ENCODE data around the gene ZNF8. TPM values are rescaled to one million over a fixed set of nuclear protein-coding genes. Genes with fewer than 3 reads are reported as not detected.

Gene ZNF8
- total RNA-seq, 1 donor from 2014 or later: 2.4 TPM

DNA sequence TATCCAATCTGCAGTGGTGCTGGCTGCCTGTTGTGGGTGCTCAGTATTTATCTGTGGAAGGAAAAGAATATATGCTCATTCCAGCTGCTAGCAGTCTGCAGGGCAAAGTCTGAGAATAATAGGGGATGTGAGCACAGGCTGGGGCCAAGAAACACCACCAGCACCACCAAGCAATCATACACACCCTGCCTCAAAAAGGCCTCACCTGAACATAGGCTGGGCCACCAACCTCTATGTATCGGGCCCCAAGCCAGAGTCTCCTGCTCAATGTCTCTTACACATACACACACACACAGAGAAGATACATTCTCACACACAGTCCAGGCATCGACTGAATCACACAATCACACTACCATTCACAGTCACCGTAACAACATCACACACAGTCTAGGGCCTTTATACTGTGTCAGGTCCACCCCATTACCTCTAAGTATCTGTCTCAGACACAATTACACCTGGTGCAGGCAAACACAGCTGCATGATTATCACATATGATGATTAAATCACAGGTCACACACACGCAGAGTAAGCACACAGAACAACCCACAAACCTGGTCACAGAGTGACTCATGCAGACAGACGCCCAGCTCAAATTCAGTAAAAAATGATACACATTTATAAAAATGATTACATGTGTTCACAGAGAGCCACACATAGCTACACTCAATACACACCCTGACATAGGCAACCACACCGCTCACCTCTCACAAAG, 46.7 kb downstream of the ZNF8 start:
- Histone ChIP-seq H3K27me3 (ENCODE audit: control insufficient read depth, insufficient read depth, low read length) (no peaks in the 10 kb centered on the region), H3K36me3 (ENCODE audit: control insufficient read depth, insufficient read depth, low read length) (peaks cover 4% of the 10 kb centered on the region), H3K4me3 (ENCODE audit: low read depth, low read length) (peak overlapping the region; percentile 74)
- FAIRE-seq: peak; percentile 43
- peak; percentile 82 for DNase-seq (ENCODE audit: low read depth)
- TF ChIP-seq, protein P1, sequence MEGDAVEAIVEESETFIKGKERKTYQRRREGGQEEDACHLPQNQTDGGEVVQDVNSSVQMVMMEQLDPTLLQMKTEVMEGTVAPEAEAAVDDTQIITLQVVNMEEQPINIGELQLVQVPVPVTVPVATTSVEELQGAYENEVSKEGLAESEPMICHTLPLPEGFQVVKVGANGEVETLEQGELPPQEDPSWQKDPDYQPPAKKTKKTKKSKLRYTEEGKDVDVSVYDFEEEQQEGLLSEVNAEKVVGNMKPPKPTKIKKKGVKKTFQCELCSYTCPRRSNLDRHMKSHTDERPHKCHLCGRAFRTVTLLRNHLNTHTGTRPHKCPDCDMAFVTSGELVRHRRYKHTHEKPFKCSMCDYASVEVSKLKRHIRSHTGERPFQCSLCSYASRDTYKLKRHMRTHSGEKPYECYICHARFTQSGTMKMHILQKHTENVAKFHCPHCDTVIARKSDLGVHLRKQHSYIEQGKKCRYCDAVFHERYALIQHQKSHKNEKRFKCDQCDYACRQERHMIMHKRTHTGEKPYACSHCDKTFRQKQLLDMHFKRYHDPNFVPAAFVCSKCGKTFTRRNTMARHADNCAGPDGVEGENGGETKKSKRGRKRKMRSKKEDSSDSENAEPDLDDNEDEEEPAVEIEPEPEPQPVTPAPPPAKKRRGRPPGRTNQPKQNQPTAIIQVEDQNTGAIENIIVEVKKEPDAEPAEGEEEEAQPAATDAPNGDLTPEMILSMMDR (IDR thresholded peaks at IDR 0.05; ENCODE audit: insufficient read depth, low read length, severe bottlenecking): no peak

GRCh38 chr19:58326501-58326913, 47.8 kb downstream of the ZNF8 start:
- DNase-seq (ENCODE audit: low read depth) (no peak), FAIRE-seq (no peak)
- peaks cover 4% of the 10 kb centered on the region for H3K36me3 ChIP-seq (ENCODE audit: control insufficient read depth, insufficient read depth, low read length)
- H3K27me3 ChIP-seq (ENCODE audit: control insufficient read depth, insufficient read depth, low read length): no peaks in the 10 kb centered on the region
- TF ChIP-seq, protein P1 (IDR thresholded peaks at IDR 0.05; ENCODE audit: insufficient read depth, low read length, severe bottlenecking): no peak
- H3K4me3 ChIP-seq (ENCODE audit: low read depth, low read length): peak overlapping the region; percentile 74

DNA sequence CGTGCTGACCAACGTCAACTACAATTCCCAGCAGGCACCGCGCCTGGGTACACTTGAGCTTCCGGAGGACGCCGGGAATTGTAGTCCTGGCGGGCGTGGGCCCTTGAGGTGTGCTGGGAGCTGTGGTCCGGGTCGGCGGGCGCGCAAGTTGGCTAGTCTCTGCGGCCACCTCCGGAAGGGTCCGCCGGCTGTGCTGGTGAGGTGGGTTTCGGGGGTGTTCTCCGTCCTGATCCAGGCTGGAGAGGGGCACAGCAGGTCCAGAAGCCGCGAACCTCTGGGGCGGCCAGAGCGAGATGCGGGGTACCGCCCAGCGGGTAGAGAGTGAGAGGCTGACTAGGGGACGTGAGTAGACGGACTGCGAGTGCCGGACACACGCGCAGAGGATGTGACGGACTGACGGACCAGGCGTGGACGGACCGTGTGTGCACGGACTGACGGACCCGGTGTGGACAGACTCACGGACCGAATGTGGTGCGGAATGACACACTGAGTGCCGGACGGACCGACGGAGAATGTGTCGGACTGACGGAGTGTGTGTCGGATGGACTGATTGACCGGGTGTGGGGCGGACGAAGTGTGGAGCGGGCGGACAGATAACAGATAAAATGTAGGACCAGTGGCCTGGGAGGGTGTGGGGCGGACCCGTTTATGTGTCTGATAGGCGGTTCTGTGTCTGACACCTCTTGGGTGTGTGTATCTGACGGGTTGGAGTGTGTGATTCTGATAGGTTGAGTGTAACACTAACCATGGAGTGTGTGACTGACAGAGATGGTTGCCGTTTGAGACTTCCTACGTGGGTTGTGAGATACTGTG, 48.4 kb downstream of the ZNF8 start, which contains the start of gene ZSCAN22:
ZSCAN22 (plus strand) TSS at position 81 of the 813 bp plus-strand sequence. CDS start 7,809 bp downstream, outside the sequence.
- Histone ChIP-seq H3K27me3 (ENCODE audit: control insufficient read depth, insufficient read depth, low read length) (no peaks in the 10 kb centered on the region), H3K4me3 (ENCODE audit: low read depth, low read length) (peak within 1 kb of the TSS; percentile 74), H3K36me3 (ENCODE audit: control insufficient read depth, insufficient read depth, low read length) (peaks cover 3% of the 10 kb centered on the region)
- peak; percentile 89 for DNase-seq (ENCODE audit: low read depth)
- FAIRE-seq: no peak
- TF ChIP-seq, protein P1 (IDR thresholded peaks at IDR 0.05; ENCODE audit: insufficient read depth, low read length, severe bottlenecking): no peak

DNA sequence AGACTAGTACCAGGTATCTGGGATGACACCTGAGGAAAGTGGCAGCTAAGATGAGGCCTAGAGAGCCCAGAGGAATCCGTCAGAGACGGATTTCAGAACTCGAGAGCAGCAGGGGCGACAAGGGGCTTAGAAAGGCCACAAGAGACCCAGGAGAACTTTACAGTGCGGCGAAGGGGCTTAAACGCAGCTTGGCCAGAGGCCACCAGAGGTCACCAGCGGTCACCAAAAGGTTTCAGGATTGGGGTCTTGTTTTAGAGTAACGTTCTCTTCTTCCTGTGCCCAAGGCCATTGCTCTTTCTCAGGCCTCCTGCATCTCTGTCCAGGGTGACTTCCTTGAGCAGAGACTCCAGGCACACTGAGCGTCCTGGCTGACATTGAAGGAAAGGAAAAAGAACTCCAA, 50.2 kb downstream of the ZNF8 start:
- no peaks in the 10 kb centered on the region for H3K27me3 ChIP-seq (ENCODE audit: control insufficient read depth, insufficient read depth, low read length)
- DNase-seq (ENCODE audit: low read depth) (no peak), FAIRE-seq (no peak)
- H3K36me3 ChIP-seq (ENCODE audit: control insufficient read depth, insufficient read depth, low read length): peaks cover 2% of the 10 kb centered on the region
- no peak overlapping the region for H3K4me3 ChIP-seq (ENCODE audit: low read depth, low read length)
- TF ChIP-seq, protein P1 (IDR thresholded peaks at IDR 0.05; ENCODE audit: insufficient read depth, low read length, severe bottlenecking): no peak

DNA sequence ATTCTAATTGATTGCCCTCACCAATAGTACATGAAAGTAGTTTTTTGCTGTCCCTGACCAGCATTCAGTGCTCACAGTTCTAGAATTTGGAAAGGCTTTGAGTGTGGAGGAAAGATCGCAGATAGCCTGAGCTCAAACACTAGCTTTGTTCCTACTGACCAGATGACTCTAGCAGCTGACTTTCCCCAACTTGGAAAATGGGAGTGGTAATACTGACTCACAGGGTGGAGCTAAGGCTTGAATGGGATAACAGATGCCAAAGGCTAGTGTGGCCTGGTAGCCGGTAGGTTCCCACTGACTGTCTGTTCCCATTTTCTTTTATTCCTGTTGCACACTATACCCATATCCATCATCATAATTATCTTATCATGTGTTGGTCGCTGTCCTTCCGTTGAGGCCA, 51.7 kb downstream of the ZNF8 start:
- Histone ChIP-seq H3K36me3 (ENCODE audit: control insufficient read depth, insufficient read depth, low read length) (peaks cover 6% of the 10 kb centered on the region), H3K4me3 (ENCODE audit: low read depth, low read length) (no peak overlapping the region), H3K27me3 (ENCODE audit: control insufficient read depth, insufficient read depth, low read length) (no peaks in the 10 kb centered on the region)
- DNase-seq (ENCODE audit: low read depth): peak; percentile 74
- TF ChIP-seq, protein P1 (IDR thresholded peaks at IDR 0.05; ENCODE audit: insufficient read depth, low read length, severe bottlenecking): no peak
- FAIRE-seq: no peak

All from bronchial epithelial cell (primary cell).